Lower leg skin (tissue), 4 donors: ENCODE data around the gene DOCK3. TPM values are rescaled to one million over a fixed set of nuclear protein-coding genes. Genes with fewer than 3 reads are reported as not detected.

Experiments used
- DNase-seq, 2 donors: peaks; one replicate each; pipeline ENCODE4 v3.0.0-alpha.2; 2019; ENCODE audit warnings: low spot score in 2 of 2
- H3K4me3 ChIP-seq: fragments of 200-600 bp; sonication (generic); 2 replicates; pipeline ENCODE4 v1.5.1; 2017; ENCODE audit warnings: mild to moderate bottlenecking, low read depth; ENCODE audit not compliant: poor library complexity, severe bottlenecking
- POLR2A ChIP-seq, 2 donors: fragments of 450-650 bp; IDR thresholded peaks; one replicate each; pipeline ENCODE4 v1.6.1; 2016 to 2017; ENCODE audit warnings: antibody characterized with exemption in 2 of 2, mild to moderate bottlenecking in 1 of 2, moderate library complexity in 1 of 2
- WGBS, 2 donors: methylation state at CpG; one replicate each; pipeline ENCODE4 v1.1.5; 2018; 5-methylcytosine and 5-hydroxymethylcytosine counted together
- intact Hi-C: fragments of 100-400 bp; cut with DNase I; formaldehyde crosslinking; loops from one replicate; pipeline ENCODE4 v1.15.0; 2023; ENCODE audit warnings: low total_unique reads
- total RNA-seq, 4 donors: library from RNA; depleted of rRNA; stranded (reverse); fragments of >200 nt; gene quantifications; one replicate each; pipeline ENCODE4 v1.1.0, GENCODE V29; 2016
- TF ChIP-seq, protein P1 (sequence below), 3 donors: fragments of 450-650 bp; IDR thresholded peaks; one replicate each; pipeline ENCODE4 v1.5.1; 2016; ENCODE audit warnings: antibody characterized with exemption in 3 of 3, mild to moderate bottlenecking in 3 of 3, moderate library complexity in 2 of 3

Gene DOCK3
- total RNA-seq, 4 donors from 2014 or later: 2.0 to 4.5 (median 3.0) TPM

DNA sequence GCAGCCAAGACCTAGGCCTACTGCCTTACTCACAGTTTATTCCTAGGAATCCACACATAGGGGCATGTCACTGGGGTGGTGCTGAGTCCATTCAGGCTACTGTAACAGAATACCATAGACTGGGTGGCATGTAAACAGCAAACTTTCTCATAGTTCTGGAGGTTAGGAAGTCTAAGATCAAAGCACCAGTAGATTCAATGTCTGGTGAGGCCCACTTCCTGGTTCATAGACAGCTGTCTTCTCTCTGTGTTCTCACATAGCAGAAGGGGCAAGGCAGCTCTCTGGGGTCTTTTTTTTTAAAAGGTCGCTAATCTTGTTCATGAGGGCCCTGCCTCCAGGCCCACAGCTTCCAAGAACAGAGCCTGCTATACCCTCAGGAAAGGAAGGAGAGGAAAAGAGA, 596.4 kb downstream of the DOCK3 start:
- intact Hi-C loops: no loop called here
- H3K4me3 ChIP-seq: no peak overlapping the region
- no peak for TF ChIP-seq POLR2A (IDR thresholded peaks at IDR 0.05)
- TF ChIP-seq, protein P1, sequence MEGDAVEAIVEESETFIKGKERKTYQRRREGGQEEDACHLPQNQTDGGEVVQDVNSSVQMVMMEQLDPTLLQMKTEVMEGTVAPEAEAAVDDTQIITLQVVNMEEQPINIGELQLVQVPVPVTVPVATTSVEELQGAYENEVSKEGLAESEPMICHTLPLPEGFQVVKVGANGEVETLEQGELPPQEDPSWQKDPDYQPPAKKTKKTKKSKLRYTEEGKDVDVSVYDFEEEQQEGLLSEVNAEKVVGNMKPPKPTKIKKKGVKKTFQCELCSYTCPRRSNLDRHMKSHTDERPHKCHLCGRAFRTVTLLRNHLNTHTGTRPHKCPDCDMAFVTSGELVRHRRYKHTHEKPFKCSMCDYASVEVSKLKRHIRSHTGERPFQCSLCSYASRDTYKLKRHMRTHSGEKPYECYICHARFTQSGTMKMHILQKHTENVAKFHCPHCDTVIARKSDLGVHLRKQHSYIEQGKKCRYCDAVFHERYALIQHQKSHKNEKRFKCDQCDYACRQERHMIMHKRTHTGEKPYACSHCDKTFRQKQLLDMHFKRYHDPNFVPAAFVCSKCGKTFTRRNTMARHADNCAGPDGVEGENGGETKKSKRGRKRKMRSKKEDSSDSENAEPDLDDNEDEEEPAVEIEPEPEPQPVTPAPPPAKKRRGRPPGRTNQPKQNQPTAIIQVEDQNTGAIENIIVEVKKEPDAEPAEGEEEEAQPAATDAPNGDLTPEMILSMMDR (IDR thresholded peaks at IDR 0.05): no peak
- DNase-seq: no peak
- 71 to 77% methylated on average over 1 of the region's 1 CpG for WGBS, 2 donors

DNA sequence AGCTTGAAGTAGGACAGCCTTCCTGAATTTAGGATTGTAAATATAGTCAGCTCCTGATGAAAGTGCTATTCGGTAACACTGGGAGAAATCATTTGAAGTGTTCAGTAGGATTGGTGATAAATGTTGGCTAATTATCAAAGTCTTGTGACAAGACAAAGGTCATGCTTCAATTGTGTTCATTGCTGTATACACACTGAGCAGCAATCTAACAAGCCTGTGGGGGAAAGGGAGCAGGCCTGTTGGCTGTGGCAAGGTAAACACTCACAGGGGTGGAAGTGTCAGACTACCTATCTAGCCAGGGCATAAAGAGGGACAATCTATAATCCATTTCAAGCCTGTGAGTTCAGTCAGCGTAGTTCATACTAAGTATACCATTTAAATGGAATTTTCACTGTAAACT, 599.3 kb downstream of the DOCK3 start:
- WGBS, 2 donors: 72 to 85% methylated on average over 2 of the region's 2 CpGs

DNA sequence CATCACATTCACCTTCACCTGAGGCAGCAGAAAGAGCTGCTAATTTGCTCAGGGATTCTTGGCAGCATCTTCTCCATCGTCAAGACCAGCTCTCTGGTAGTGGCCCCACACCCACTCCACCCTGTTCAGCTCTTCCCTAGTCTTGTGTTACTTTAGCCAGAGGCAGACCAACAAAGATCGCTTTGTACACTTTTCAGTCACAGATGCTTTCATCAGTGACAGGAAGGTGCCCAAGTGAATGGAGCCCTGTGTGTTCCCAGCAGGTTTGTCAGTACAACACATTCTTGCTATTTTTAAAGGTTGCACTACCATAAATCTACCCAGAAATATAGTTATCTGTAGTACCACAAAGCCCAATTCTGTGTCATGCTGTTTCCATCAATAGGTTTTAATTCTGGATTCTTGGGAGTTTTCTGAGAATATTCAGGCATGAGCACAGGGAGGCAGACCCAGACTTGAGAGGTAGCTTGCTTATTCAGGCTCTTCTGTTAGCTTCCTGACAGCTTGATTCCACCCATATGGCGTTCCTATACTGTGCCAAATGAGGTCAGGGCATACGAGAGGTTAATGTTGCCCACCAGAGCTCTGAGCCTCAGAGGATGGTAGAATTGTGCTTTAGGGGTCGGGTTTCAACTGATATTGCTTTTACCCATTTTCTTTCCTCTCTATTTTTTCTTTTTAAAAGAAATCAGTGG, 600.5 kb downstream of the DOCK3 start:
- no peak for DNase-seq
- TF ChIP-seq POLR2A (IDR thresholded peaks at IDR 0.05): no peak
- TF ChIP-seq, protein P1 (IDR thresholded peaks at IDR 0.05): no peak
- no peak overlapping the region for H3K4me3 ChIP-seq
- WGBS, 2 donors: 35 to 39% methylated on average over 5 of the region's 5 CpGs
- intact Hi-C loops: no loop called here

More for the DNA sequence above, 599.3 kb downstream of the DOCK3 start:
- TF ChIP-seq POLR2A (IDR thresholded peaks at IDR 0.05): no peak
- TF ChIP-seq, protein P1 (IDR thresholded peaks at IDR 0.05): no peak
- H3K4me3 ChIP-seq: no peak overlapping the region
- intact Hi-C loops: no loop called here
- DNase-seq: no peak

DNA sequence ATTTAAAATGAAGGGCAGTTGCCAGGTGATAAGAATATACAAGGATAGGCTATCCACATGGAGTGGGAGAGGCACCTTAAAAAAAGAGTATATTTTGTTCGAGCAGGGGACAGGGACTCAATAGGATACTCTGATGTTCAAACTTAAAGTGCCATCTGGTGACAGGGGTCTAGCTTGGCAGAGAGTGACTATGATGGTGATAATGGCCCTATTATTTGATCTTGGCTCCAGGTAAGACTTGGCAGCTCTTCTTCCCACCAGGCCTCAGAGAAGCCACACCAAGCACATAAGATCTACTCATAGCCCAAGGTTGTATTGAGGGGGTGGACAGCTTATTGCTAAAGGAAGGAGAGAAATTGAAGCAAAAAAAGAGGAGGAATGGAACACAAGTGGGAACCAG, 601.3 kb downstream of the DOCK3 start:
- H3K4me3 ChIP-seq: no peak overlapping the region
- 45 to 65% methylated on average over 1 of the region's 1 CpG for WGBS, 2 donors
- intact Hi-C loops: no loop called here
- DNase-seq: no peak
- TF ChIP-seq, protein P1 (IDR thresholded peaks at IDR 0.05): no peak
- no peak for TF ChIP-seq POLR2A (IDR thresholded peaks at IDR 0.05)

DNA sequence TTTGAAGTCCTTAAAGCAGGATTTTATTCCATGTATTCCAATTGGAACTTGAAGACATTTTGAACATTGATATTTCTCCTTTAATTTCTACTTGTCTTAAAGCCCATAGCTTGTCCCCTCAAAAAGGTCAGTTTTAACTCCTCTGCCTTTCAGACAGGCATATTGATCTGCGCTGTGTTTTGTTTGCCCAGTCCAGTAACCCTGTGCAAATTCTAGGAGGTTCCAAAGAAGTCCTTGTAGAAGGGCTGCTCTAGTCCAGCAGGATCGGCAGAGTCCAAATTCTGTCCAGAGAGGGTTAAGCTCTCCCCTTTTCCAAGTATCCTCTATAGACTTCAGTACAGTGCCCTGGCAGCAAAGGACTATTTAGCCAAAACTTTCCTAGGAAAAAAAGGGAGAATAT, 604.7 kb downstream of the DOCK3 start:
- TF ChIP-seq, protein P1 (IDR thresholded peaks at IDR 0.05): no peak
- no peak for TF ChIP-seq POLR2A (IDR thresholded peaks at IDR 0.05)
- WGBS, 2 donors: 91 to 93% methylated on average over 2 of the region's 2 CpGs
- H3K4me3 ChIP-seq: no peak overlapping the region
- no peak for DNase-seq
- intact Hi-C loops: no loop called here

DNA sequence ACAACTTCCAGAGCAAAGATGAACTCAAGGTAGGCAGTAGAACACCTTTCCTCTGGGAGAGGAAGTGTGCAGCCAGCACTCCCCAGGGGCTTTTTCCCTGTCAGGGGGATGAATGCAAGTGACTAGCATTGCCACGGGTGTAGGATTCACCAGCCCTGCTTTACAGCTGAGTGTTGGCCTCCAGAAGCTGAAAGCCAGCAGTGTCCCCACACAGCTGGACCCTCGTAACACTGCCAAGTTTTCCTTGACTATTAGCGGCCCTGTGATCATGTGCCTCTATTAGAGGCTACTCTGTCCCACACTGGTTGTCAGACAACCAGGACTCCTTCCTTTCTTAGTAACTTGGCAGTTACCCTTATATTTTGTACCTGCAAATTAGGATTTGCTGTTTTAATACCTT, 605.4 kb downstream of the DOCK3 start:
- no peak overlapping the region for H3K4me3 ChIP-seq
- 56 to 63% methylated on average over 3 of the region's 3 CpGs for WGBS, 2 donors
- no peak for DNase-seq
- intact Hi-C loops: no loop called here
- TF ChIP-seq, protein P1 (IDR thresholded peaks at IDR 0.05): no peak
- TF ChIP-seq POLR2A (IDR thresholded peaks at IDR 0.05): no peak
